SK-N-SH (cell line): ENCODE data around the gene SLC39A7. TPM values are rescaled to one million over a fixed set of nuclear protein-coding genes. Genes with fewer than 3 reads are reported as not detected.

Source experiments
- CTCF ChIA-PET: fragments of 300-600, 350-600 bp; formaldehyde crosslinking; extraction: SDS; loops from one replicate; lab custom pipeline; 2021; lab: Yijun Ruan, JAX
- POLR2A ChIA-PET: fragments of 350-600 bp; sonication (Branson Sonifier 250); formaldehyde crosslinking; extraction: SDS; loops from one replicate; lab custom pipeline; 2020; ENCODE audit warnings: antibody characterized with exemption, inconsistent platforms; lab: Yijun Ruan, JAX
- DNase-seq: peaks from one replicate; pipeline ENCODE4 v3.0.0; 2012
- H2AFZ ChIP-seq: fragments of 200-600 bp; sonication (generic); 2 replicates; pipeline ENCODE4 v1.8.1; 2016; ENCODE audit warnings: antibody characterized with exemption, mild to moderate bottlenecking, low read depth
- H3F3A ChIP-seq: fragments of 200-600 bp; sonication (generic); replicated peaks from 2 replicates; pipeline ENCODE3; 2016; ENCODE audit warnings: antibody characterized with exemption, mild to moderate bottlenecking; ENCODE audit not compliant: insufficient read depth
- H3K27ac ChIP-seq, 2 experiments: fragments of 200-500 bp in 1 of 2; fragments of 200-600 bp in 1 of 2; sonication (Bioruptor generic) in 1 of 2; sonication (generic), shearing (Covaris generic) in 1 of 2; 2 replicates each; pipeline versions ENCODE4 v1.5.1 to v1.6.1; 2014 to 2016; ENCODE audit warnings: low read depth in 2 of 2, inconsistent platforms in 1 of 2, low read length in 1 of 2, mild to moderate bottlenecking in 1 of 2, mixed read lengths in 1 of 2
- H3K27me3 ChIP-seq: fragments of 200-600 bp; sonication (generic), shearing (Covaris generic); 2 replicates; pipeline ENCODE4 v1.6.1; 2016; ENCODE audit warnings: mixed run types; ENCODE audit not compliant: insufficient read depth
- H3K36me3 ChIP-seq, 2 experiments: fragments of 200-500 bp in 1 of 2; fragments of 200-600 bp in 1 of 2; sonication (Bioruptor generic) in 1 of 2; sonication (generic) in 1 of 2; replicated peaks in 1 of 2; 2 replicates each; pipeline versions ENCODE3 to v1.5.1; 2014 to 2016; ENCODE audit warnings: low read length in 1 of 2, mild to moderate bottlenecking in 1 of 2; ENCODE audit not compliant: insufficient read depth in 2 of 2, control insufficient read depth in 1 of 2
- H3K4me1 ChIP-seq, 2 experiments: fragments of 200-500 bp in 1 of 2; fragments of 200-600 bp in 1 of 2; sonication (Bioruptor generic) in 1 of 2; sonication (generic), shearing (Covaris generic) in 1 of 2; 2 replicates each; pipeline versions ENCODE4 v1.5.1 to v1.6.1; 2014 to 2016; ENCODE audit warnings: low read depth in 1 of 2, low read length in 1 of 2, mixed run types in 1 of 2; ENCODE audit not compliant: insufficient read depth in 2 of 2, control insufficient read depth in 1 of 2
- H3K4me2 ChIP-seq: fragments of 200-600 bp; sonication (generic), shearing (Covaris generic); 2 replicates; pipeline ENCODE4 v1.6.1; 2017; ENCODE audit warnings: mixed run types
- H3K4me3 ChIP-seq, 2 experiments: fragments of 200-500 bp in 1 of 2; fragments of 200-600 bp in 1 of 2; sonication (Bioruptor generic) in 1 of 2; sonication (generic), shearing (Covaris generic) in 1 of 2; 2 replicates each; pipeline versions ENCODE4 v1.5.1 to v1.8.1; 2014 to 2016; ENCODE audit warnings: low read depth in 2 of 2, inconsistent platforms in 1 of 2, low read length in 1 of 2, mild to moderate bottlenecking in 1 of 2, mixed read lengths in 1 of 2, moderate library complexity in 1 of 2
- H3K79me2 ChIP-seq: fragments of 200-600 bp; sonication (generic); 2 replicates; pipeline ENCODE4 v1.8.1; 2017; ENCODE audit warnings: mild to moderate bottlenecking; ENCODE audit not compliant: insufficient read depth
- H3K9ac ChIP-seq: fragments of 200-600 bp; sonication (generic); 2 replicates; pipeline ENCODE4 v1.6.1; 2017; ENCODE audit warnings: mixed run types
- H3K9me2 ChIP-seq: fragments of 200-600 bp; sonication (generic); 2 replicates; pipeline ENCODE4 v1.6.1; 2017; ENCODE audit warnings: mixed run types
- H3K9me3 ChIP-seq: fragments of 200-600 bp; sonication (generic); 2 replicates; pipeline ENCODE4 v1.6.1; 2017; ENCODE audit warnings: mixed run types, mild to moderate bottlenecking, moderate library complexity
- H4K20me1 ChIP-seq: fragments of 200-600 bp; sonication (generic); 2 replicates; pipeline ENCODE4 v1.6.1; 2017; ENCODE audit warnings: mild to moderate bottlenecking, mixed run types; ENCODE audit not compliant: insufficient read depth
- CTCF ChIP-seq: fragments of 200-600 bp; sonication (generic); IDR thresholded peaks from 2 replicates; pipeline ENCODE4 v1.6.1; 2017; ENCODE audit warnings: antibody characterized with exemption, mild to moderate bottlenecking, moderate library complexity
- FOXJ3 ChIP-seq: sonication (generic); formaldehyde crosslinking; IDR thresholded peaks from 2 replicates; pipeline ENCODE4 v1.5.1; 2020; ENCODE audit warnings: mild to moderate bottlenecking, missing genetic modification reagents
- JUND ChIP-seq: IDR thresholded peaks from 2 replicates; pipeline ENCODE4 v1.4.0; 2012
- MEF2A ChIP-seq: IDR thresholded peaks from 2 replicates; pipeline ENCODE4 v1.4.0; 2012; ENCODE audit warnings: low read depth, borderline replicate concordance
- NRF1 ChIP-seq: IDR thresholded peaks from 2 replicates; pipeline ENCODE4 v1.6.1; 2012; ENCODE audit warnings: low read depth, mild to moderate bottlenecking, low read length
- REST ChIP-seq: IDR thresholded peaks from 2 replicates; pipeline ENCODE4 v1.6.1; 2012; ENCODE audit warnings: mild to moderate bottlenecking, low read depth, low read length, moderate library complexity
- TAF1 ChIP-seq: IDR thresholded peaks from 2 replicates; pipeline ENCODE4 v1.6.1; 2012; ENCODE audit warnings: low read depth, mild to moderate bottlenecking, low read length, moderate library complexity, borderline replicate concordance
- YY1 ChIP-seq: IDR thresholded peaks from 2 replicates; pipeline ENCODE4 v1.4.0; 2012; ENCODE audit warnings: low read depth, mild to moderate bottlenecking
- WGBS: methylation state at CpG from one replicate; pipeline ENCODE4 v1.1.6; 2017; ENCODE audit warnings: low lambda C conversion rate; 5-methylcytosine and 5-hydroxymethylcytosine counted together
- polyA plus RNA-seq, 3 experiments: library from polyadenylated mRNA; depleted of rRNA; stranded (reverse); fragments of >200 nt; gene quantifications; 2 replicates each; pipeline ENCODE4 v1.2.3, GENCODE V29; 2012

SLC39A7 gene
- polyA plus RNA-seq, 1 of the 3 experiments (the other 2 are of a cell fraction), result 129 TPM

- no peak for DNase-seq
- TF ChIP-seq NRF1 (no peak), FOXJ3 (CRISPR knock-in tag) (no peak), JUND (no peak), MEF2A (no peak), YY1 (no peak), CTCF (no peak), REST (no peak), TAF1 (no peak)
- Histone ChIP-seq H3K9me2 (no peaks in the 10 kb centered on the region), H2AFZ (no peak overlapping the region), H3K27ac (no peak overlapping the region), H3F3A (no peaks in the 10 kb centered on the region), H3K9ac (no peak overlapping the region), H3K4me1 (no peaks in the 10 kb centered on the region), H3K9me3 (no peaks in the 10 kb centered on the region), H3K4me3 (no peak overlapping the region), H3K4me2 (no peak overlapping the region), H3K27me3 (no peaks in the 10 kb centered on the region), H4K20me1 (no peaks in the 10 kb centered on the region), H3K79me2 (no peaks in the 10 kb centered on the region), H3K36me3 (no peaks in the 10 kb centered on the region)
- CTCF ChIA-PET, result interaction anchor here (0.6 kb wide), 1 partner anchor 8 kb away, joined by 3 read pairs; no protein-coding TSS in a partner anchor
- POLR2A ChIA-PET, result no interaction called here
- WGBS, result 86% methylated on average over 8 of the region's 10 CpGs
These were observed 31.1 kb upstream of the SLC39A7 start for GRCh38 chr6:33169291-33170175.
